GM18867 (cell line): Measurements from ENCODE around the gene FAM131C.
"Not testable (repeated sequence)": the region's sequence is repeated elsewhere in the genome, so short reads cannot be mapped to it uniquely, and the experiment has no call there.

ENCODE experiments used
- ATAC-seq: cut with Tn5 transposase; IDR thresholded peaks from one replicate; pipeline ENCODE4 v1.9.1; 2021; ENCODE audit warnings: mild to moderate bottlenecking, moderate library complexity; ENCODE audit not compliant: unreplicated experiment

The FAM131C gene

DNA sequence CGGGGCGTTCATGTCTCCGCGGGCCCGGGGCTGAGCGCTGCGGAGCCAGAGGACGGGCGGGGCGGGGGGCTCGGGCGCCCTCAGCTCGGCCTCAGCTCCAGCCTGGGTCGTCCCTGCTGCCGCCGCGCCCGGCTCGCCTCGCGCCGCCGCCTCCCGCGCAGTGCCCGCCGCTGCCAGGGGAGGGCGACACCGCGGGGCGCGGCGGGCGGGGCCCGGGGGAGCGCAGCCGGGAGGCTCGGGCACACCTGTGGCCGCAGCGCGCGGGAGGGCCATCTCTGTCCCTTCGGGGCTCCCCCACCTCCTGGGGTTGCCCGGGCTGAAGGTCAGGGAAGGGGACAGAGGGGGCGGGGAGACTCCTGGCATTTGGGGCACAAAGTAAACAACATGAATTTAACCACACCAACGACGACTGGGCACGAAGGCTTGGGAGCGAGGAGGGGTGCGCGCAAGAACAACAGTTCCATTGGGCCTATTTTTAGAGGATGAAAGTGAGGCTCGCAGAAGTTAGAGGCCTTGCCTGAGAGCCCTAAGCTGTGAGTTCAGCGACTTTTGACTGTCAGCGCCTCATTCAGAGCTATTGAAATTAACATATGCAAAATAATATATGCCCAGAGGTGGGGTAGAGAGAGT, at the start of gene FAM131C:
Gene FAM131C (minus strand): TSS at position 162 of the 630 bp plus-strand sequence. CDS start 209 bp downstream, outside the sequence.
- ATAC-seq = no peak

DNA sequence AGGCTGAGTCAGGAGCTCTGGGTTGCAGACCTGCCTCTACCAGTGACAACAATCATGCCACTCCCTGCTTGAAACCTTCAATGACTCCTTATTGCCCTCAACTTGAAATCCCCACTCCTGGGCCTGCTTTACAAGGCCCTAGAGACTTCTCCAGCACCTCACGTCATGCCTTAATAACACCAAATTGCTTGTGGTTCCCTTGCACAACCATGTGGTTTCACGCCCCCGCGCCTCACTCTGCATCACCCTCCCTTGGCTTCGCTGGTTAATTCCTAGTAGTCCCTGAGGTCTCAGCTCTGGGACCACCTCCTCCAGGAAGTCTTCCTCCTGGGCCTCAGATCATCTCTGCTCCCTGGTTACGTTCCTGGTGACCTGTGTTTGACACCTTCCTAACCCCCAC, 49.5 kb upstream of the FAM131C start:
- ATAC-seq = no peak

GRCh38 chr1:16122350-16122881, 49.0 kb upstream of the FAM131C start:
- ATAC-seq = no peak

- no peak for ATAC-seq
Measured at GRCh38 chr1:16120940-16121410, 47.5 kb upstream of the FAM131C start.

DNA sequence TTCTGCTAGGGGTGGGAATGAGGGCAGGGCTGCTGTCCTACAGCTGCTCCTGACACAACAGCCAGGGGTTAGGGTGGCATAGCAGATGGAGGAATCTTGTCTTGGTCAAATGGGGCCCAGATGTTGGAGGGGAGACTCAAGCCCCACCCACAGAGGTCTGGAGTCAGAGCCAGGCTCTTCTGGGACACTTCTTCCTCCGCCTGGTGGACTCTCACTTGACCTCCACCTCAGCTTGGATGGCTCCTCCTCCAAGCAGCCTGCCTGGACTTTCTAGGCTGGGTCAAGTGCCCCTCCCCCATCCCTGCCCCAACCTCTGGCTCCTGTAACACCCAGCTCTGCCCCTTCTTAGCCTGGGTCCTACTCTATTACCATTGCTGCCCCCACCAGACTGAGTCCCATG, 47.0 kb upstream of the FAM131C start:
- no peak for ATAC-seq

- no peak for ATAC-seq
Measured at GRCh38 chr1:16119926-16120325, 46.5 kb upstream of the FAM131C start.

GRCh38 chr1:16119504-16119903, 46.1 kb upstream of the FAM131C start:
- no peak for ATAC-seq

DNA sequence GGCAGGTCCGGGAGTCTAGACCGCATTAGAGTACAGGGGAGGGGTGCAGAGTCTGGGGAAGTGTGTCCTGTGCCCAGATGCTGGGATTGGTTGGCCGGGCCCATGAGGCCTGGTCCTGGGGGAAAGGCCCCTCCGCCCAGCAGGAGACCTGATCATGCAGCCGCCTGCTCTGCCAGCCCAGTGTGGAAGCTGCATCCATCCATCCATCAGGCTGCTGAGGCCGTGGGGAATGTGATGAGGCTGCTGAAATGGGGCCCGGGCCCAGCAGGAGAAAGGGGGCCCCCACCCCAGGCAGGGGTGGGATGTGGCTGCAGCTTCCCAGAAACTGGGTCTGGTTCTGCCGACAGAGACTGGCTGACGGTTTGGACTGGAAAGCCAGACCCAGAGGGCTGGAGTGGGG, 45.3 kb upstream of the FAM131C start:
- ATAC-seq = no peak

DNA sequence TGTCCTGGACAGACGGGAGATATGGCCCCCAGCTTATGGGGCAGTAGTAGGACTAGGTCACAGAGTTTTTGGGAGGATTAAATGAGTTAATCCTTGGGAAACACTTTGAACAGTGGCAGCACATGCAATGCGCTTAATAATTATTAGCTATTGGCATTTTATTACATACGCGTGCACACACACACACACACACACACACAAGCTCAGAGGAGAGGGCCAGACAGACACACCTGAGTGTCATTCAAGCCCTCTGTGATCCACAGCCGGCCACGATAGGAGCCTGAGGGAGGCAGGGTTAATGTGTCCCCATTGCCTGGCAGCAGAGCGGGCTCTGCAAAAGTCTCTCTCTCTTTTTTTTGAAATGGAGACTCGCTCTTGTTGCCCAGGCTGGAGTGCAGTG, 44.5 kb upstream of the FAM131C start:
- ATAC-seq = no peak

DNA sequence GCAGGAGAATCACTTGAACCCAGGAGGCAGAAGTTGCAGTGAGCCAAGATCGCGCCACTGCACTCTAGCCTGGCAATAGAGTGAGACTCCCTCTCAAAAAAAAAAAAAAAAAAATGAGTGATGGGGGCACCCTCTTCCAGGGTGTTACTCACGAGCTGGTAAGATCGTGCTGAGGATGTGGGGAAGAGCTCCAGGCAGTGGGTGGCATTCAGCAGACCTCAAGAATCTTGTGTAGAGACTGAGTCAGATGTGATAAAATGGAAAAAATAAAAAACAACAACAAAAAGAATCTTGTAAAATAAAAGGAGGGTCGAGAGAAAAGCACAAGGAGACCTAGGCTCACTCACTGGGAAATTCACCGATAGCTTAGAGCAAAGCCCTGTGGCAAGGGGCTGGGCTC, 43.9 kb upstream of the FAM131C start:
- ATAC-seq = no peak

DNA sequence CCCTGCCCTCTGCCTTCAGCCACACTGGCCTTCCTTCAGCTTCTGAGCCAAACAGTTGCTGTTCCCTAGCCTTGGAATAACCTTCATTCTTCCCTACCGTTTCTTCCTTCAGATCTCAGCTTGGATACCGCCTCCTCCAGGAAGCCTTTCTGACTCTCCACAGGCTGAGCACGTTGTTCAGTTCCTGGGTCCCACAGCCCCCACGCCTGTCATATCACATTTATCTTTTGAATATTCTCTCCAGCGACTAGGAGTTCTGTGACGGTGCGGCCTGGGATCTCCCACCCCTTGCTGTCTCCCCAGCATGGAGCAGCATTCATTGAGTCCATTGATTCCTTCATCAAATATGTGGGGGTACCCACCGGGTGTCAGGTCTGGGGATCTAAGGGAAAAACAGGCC, 43.2 kb upstream of the FAM131C start:
- no peak for ATAC-seq

DNA sequence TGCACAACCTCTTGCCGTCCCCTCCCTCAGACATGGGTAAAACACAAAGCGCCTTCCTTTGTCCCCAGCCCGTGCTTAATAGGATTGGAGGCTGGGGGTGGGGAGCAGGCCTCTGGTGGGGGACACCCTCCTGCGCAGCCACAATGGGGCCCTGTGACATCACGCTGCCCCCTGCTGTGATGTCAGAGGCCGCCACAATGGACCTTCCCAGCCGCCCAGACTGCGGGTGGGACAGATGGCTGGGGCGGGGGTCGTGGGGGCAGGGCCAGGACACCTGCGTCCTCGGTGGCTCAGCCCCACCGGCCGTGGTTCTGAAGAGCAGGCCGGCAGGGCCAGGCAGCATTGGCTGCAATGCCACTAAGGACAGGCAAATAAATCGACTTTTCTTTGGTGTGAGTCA, 42.6 kb upstream of the FAM131C start:
- no peak for ATAC-seq

DNA sequence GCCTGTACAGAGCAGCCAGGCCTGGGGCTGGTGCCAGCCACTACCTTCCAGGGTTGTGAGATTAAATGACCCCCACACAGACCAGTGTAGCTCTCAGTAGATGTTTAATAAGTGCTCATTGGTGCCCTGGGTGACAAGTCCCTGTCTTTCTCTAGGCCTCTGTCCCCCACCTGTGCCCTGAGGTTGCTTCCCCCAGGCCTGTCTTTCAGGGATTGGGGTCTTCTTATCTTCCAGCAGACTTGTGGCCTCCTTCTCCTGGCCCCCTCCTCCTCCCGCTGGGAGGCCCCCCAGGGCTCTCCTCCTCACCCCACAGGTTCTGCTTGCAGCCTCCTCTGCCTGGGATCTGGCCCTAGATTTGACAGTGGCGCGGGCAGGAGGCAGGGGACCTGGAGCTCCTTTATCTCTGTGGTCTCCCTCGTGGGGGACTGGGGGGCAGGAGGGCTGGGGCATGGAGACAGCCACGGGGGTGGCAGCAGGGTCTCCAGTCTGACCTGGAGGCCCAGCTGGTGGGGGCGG, 42.1 kb upstream of the FAM131C start:
- no peak for ATAC-seq

DNA sequence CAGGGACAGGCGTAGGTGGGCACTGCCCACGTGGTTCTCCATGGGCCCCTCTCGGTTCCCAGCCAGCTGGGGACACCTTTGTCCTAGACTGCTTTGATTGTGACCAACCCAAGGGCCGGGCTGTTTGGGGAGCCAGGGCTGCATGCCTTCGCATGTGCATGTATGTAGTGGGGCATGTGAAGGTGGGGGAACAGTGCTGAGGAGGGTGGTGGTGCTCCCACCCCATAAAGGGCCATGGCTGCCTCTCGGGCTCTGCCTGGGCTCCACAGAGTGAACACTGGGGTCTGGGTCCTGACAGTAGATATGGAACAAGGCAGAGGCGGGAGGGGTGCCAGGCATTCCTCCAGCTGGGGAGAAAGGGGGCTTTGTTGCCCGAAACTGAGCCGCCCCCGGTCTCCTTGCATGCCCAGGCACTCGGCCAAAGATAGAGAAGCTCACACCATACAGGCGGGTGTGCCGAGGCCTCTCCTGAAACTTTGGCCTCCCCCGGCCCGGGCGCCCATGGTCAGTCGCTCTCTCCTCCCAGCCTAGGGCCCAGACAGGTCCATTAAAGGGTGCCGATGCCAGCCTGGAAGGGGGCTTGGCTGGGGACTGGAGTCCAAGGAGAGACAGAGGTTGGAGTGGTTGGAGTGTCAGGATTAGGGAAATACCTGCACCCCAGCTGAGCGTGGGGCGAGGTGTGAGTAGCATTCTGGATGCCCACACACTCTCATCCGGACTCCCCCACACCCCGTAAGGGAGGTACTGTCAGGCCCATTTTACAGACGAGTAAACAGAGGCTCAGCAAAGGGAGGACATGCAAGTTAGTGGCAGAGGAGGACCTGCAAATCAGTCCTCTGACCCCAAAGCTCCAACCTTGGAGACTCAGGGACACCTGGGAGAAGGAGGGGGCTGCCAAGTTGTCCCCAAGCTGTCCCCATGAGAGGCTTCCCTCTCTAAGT, 41.3 kb upstream of the FAM131C start:
- no peak for ATAC-seq

GRCh38 chr1:16112596-16113555, 39.4 kb upstream of the FAM131C start:
- no peak for ATAC-seq

GRCh38 chr1:16111771-16112595, 38.5 kb upstream of the FAM131C start:
- ATAC-seq = no peak

DNA sequence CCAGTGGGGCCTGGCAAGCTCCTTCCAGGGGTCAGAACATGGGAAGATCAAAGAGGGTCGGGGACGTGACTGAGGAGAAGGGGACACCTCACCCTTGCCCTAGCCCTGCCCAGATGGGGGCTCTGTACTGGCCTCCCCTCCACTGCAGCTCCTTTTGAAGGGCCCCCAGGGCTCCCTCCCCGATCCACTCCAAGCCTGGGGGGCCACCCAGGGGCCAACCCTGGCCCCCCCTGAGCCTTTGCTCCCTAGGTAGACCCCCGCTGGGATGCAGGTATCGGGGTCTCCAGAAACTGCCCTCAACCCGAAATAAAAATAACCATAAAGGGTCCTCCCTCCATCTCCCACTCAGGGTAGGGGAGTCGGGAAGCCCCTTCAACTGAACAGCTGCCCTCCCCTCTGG, 37.4 kb upstream of the FAM131C start:
- no peak for ATAC-seq

GRCh38 chr1:16110456-16110855, 37.0 kb upstream of the FAM131C start:
- ATAC-seq = no peak

- no peak for ATAC-seq
Measured at GRCh38 chr1:16109571-16109970, 36.1 kb upstream of the FAM131C start.

DNA sequence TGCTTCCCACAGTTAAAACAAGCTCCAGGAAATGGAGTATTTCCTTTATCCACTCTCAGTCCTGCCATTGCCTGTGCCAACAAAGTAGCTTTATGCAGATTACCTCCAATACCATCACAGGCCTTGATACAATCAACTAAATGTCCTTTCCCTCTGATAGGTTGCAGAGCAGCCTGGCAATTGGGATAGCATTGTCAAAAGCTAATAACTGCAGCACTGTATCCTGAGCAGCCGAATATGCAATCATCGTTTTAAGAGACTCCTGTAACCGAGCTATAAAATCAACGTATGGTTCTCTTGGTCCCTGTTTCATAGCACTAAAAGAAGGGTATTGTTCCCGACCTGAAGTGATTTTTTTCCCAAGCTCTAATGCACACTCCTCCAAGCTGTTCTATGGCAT, 33.6 kb upstream of the FAM131C start:
- ATAC-seq = not testable (repeated sequence)
